GM04504 (cell line): ENCODE data around the gene B4GALT3.

Experiments
- DNase-seq: peaks from one replicate; pipeline ENCODE4 v3.0.0-alpha.2; 2012; ENCODE audit warnings: low read depth

B4GALT3 gene

GRCh38 chr1:161128591-161129420 lies 48.5 kb downstream of the B4GALT3 start:
- DNase-seq: no peak

GRCh38 chr1:161127649-161128048 lies 49.7 kb downstream of the B4GALT3 start:
- DNase-seq: no peak

- DNase-seq: no peak
These were observed 54.3 kb downstream of the B4GALT3 start for GRCh38 chr1:161122967-161123366.

GRCh38 chr1:161121834-161122233 lies 55.5 kb downstream of the B4GALT3 start:
- no peak for DNase-seq
